HG03469 (cell line): Measurements from ENCODE around the gene MTERF2.

Source experiments
- ATAC-seq: cut with Tn5 transposase; IDR thresholded peaks from one replicate; pipeline ENCODE4 v1.9.1; 2021; ENCODE audit warnings: mild to moderate bottlenecking, moderate library complexity, moderate number of reproducible peaks; ENCODE audit not compliant: unreplicated experiment

MTERF2 gene

DNA sequence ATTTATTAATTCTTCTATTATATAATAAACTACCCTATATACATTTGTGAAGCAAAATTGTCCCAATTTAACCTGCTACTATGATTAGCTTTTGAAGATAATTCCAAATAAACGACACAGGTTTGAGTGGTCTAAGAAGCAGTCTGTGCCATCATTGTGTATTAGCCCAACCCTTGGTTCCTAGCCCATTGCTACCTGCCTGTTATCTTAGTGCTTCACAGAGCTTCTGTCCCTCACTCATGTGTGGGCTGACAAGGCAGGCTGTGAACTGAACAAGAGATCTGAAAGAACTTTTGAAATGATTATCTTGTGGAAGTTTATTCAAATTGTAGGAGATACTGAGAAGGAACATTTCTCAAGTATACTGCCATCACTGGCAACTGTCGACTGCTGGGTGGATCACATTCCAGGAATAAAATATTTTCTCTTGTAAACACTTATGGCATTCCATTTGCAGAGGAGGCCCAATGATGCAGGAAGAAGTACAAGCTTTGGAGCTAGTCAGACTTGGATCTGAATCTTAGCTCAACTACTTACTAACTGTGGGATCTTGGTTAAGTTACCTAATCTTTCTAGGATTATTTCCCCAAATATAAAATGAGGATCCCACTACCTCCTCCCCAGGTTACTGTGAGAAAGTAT lies 7.8 kb upstream of the MTERF2 start:
- no peak for ATAC-seq

DNA sequence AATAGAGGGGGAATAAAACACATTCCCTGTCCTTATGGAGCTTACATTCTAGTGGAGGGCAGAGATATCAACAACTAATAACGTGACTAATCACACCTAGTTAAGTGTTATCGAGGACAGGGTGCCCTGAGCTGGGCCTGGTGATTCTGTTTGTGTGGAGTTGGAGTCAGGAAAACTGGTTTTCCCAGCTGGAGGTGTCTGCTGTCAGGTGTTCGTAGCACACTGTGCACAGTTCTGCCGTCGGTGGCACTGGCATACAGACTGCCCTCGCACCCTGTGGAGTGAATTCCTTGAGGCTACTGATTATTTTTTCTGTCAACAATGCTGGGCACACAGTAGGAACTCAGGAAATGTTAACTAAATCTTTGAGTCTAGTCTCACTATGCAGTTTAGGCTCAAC lies 900 bp upstream of the MTERF2 start:
- no peak for ATAC-seq

DNA sequence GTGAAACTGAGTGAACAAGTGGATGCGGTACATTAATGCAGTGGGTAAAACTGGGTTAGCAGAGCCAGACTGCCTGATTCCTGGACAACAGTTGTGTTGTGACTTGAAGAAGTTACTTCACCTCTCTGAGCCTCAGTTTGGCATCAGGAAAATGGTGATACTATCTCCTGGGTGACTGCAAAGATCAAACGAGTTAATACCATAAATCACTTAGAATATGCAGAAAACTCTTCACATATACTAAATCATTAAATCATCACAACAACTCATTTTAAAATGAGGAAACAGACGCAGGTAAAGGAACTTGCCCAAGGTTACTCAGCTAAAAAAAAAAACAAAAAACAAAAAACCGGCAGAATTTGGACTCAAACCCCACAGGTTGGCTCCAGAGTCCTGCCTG lies 811 bp downstream of the MTERF2 start:
- ATAC-seq: no peak

DNA sequence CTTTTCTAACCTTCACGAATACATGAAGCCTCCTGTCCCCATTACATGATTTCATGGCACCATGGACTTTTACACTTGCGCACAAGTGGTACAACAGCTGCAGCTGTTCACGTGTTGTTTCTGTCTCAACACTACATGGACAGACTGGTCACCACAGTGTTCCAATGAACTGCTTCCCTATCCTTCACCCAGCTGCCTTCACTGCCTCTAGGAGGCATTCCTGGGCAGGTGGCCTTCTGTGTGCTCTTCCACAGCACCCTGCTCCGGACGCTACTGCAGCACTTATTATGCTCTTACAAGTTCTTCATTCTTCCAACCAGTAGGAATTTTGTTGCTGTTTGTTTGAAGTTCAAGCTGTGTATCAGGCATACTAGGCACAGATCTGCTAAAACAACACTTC lies 1.5 kb downstream of the MTERF2 start:
- no peak for ATAC-seq

DNA sequence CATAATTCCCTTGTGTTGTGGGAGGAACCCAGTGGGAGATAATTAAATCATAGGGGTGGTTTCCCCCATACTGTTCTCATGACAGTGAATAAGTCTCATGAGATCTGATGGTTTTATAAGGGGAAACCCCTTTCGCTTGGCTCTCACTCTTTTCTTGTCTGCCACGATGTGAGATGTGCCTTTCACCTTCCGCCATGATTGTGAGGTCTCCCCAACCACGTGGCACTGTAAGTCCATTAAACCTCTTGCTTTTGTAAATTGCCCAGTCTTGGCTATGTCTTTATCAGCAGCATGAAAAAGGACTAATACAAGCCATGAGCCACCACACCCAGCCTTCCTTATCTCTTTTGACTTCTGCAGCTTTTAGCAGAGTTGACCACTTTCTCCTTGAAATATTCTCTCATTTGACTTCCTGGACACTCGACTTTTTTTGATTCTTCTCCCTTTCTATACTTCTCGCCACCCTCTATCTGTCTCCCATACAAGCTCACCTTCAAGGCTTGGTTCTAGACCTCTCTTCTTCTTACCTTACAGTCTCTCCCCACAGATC lies 2.3 kb downstream of the MTERF2 start:
- no peak for ATAC-seq

DNA sequence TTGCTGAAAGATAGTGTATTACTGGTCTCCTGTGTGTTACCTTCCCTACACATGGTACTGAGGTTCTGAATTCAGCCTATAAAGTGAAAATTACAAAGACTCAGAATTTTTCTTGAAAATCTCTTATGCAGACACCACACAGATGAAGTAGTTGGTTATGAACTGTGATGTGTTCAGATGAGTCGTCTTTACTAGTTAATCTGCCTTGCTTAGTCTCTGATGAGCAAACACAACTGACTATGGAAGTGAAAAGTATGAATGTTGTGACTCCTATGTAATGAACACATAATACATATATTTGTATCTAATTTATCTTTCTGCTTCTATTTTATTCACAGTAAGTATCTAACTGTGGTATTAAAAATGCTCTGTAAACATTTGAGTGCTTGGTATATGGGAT lies 4.7 kb downstream of the MTERF2 start:
- no peak for ATAC-seq

DNA sequence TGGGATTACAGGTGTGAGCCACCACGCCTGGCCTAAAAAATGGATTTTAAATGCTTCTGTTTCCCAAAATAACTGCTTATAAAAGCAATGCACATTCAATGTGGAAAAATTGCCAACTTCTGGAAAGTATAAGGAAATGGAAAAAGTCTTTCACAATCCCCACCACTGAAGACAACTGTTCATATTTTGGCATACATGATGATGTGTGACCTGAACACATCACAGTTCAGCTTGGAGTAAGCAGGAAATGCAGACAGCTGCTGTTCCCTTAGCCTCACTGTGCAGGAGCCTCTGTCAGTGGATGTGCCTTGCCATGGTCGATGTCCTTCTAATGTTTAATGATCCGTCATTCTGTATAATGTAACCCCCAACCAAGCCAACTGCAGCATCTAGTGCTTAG lies 5.2 kb downstream of the MTERF2 start:
- ATAC-seq: no peak

DNA sequence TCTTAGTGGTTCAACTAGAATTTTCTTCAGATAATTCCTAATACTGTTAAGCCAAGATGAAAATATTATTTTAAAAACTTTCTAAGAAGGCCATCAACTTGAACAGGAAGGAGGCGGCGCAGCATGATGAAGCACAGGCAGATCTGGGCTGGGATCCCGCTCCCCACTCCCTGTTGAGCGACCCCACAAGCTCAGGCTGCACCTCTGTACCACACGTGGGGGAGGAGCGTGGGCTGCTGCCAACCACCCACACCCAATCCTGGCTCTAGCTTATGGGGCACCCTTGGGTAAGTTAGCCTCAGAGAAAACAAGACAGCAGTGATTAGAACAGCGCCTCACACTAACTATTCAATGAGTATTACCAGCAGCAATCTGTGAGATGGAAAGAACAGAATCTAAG lies 6.0 kb downstream of the MTERF2 start:
- ATAC-seq: no peak

DNA sequence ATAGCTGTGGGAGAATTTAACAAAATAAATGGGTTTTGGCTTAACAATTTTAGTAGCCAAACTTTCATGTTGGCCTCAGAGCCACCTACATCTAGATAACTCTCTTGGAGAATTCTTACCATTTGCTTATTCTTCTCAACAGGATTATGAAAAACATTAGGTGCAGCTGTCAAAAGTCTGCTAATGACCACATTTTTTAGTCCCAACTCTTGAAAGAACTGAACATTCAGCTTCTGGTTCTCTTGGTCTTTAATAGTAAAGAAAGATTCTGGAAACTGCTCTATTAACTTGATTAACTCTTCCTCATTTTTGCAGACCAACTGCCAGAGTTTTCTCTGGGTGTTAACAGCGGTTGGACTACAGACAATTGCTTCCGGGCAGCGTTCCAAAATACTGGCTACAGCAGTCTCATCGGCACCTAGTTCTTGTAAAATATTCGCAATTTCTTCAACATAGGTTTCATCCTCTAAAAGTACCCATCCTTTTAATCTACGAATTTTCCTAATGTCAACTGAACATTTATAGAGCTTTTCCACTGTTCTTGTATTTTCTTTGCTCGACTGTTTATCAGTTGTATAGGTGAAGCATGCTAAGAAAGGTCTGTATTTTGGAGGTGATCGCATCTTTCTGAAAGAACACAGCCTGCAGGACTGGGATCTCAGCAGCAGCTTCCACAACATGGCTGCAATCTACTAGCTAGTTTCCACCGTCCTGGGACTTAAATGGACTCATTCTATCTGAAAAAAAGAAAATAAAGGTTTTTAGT lies 8.7 kb downstream of the MTERF2 start:
- no peak for ATAC-seq

DNA sequence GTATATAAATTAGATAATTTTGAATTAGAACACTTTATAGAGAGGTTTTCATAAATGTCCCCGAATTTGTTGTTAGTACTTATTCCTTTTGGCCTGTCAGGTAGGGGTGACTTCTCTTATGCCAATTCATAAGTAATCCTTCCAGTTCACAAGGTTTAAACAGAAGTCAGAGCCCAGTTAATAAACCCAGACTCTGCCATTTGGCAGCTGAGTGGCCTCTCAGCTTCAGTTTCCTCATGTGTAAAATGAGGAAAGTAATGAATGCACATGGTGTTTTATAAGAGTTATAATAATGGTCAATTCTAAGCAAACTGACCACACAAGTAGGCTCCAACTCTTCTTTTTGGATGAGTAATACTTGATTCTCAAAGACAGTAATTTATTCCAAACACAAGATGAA lies 10.3 kb downstream of the MTERF2 start:
- no peak for ATAC-seq

DNA sequence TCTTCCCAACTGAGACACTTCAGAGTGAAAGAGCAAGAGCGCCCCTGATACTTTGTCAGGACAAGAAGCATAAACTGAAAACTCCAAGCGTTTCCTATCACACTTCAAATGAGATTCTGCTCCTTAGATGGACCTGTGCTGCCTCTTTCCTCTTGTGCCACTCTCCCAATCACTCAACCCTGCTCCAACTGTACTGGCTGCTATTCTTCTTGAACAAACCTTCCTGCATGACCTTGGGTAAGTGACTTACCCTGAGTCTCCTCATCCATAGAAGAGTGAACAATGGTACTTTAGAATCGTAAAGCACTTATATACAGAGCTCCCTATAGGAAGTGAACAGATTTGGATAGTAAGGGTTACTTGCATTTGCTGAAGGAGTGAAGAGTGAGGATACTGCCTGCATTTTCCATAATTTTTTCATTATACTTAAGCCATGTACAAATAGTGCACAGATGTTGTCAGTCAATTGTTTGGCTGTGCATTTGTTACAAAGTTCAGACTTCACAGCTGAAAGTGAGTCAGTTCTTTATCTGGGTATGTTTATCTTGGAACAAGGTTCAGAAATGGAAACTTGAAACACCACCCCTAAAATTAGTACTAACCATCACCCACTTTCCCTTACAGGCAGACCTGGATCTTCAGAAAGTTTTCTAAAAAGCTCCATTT lies 10.8 kb downstream of the MTERF2 start:
- no peak for ATAC-seq

DNA sequence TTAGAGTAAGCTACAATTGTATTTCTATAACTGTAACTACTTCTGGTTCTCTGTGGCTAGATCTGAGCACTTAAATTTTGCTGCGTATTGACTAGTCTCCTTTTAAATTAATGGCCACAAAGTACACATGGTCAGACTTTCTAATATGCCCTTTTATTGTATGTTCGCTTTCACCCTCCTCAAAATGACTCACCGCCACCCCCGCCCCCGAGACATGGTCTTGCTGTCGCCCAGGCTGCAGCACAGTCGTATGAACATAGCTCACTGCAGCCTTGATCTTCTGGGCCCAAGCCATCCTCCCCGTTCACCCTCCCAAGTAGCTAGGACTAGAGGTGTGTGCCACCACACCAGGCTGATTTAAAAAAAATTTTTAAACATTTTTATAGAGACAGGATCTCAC lies 11.8 kb downstream of the MTERF2 start:
- no peak for ATAC-seq

DNA sequence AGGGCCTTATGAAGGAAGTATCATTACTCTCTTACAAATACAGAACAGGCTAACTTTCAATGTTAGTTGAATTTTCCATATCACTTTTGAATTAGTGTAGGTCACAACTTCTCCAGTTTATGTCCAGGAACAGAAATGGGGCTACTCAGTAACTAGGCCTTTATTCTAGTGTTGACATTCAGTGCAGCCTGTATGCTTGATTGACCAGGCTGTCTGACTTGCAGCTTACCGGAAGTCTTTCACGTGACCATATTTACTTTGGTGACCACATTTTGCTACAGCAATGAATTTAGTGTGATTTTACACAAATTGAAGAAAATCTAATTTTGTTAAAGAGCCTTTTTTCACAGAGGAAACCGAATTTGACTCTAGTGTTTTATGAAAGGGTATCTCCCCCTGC lies 12.4 kb downstream of the MTERF2 start:
- peak; percentile 76 for ATAC-seq

DNA sequence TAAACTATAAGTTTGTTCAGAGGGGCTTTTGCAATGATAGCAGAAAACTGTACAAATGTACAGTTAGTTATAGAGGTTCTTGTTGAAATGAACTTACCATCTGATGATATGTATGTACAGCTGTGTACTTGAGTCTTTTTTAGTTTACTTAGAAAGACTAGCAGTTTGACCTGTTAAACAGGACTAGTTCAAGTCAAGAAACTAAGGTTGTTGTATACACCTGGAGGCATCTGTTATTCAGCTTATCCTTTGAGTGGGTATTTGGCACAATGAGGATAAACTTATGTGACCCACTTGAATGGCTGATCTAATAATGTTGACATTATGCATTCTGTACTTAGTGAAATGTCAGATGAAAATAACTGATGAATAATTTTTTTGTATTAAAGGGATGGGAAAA lies 13.4 kb downstream of the MTERF2 start:
- ATAC-seq: no peak

DNA sequence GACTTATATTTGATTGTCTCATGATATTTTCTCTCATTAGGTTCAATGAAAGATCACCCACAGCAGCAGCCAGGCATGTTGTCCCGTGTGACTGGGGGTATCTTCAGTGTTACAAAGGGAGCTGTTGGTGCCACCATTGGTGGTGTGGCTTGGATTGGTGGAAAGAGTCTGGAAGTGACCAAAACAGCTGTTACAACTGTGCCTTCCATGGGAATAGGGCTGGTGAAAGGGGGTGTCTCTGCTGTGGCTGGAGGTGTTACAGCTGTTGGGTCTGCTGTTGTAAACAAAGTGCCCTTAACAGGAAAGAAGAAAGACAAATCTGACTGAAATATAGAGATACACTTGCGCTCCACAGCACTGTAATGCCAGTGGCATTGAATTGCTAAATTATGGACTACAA lies 15.9 kb downstream of the MTERF2 start:
- no peak for ATAC-seq

DNA sequence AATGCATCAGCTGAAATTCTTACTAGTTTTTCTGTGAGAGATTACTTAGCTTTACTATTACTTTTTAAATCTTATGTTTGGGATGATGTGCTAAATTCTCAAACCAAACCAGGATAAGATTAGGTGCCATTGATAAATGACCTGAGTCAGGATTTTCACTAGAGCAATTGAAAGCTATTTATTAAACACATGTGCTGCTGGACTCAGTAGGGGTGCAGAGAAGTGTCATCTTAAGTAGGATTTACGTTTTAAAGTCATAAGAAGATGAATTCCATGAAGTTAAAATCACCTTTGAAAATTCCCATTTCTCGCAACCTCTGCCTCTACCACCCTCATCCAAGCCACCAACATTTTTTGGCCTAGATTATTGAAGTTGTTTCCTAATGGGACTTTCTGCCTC lies 22.4 kb downstream of the MTERF2 start:
- ATAC-seq: no peak

DNA sequence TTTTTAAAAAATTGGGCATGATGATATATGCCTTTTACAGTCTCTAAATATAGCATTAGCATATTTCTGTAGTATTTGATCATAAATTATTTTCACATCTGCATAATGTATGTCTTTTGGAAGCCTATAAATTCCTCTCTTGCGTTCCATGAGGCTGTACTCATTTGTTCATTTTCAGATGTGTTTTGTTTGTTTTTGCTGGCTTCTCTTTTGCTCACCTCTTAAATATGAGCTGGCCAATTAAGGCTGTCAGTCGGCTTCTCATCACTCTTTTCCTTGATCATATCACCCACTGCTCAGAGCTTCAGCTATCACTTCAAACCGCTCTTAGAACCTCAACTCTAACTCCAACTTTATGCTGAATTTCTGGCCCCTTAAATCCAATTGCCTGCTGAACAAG lies 24.7 kb downstream of the MTERF2 start:
- no peak for ATAC-seq

DNA sequence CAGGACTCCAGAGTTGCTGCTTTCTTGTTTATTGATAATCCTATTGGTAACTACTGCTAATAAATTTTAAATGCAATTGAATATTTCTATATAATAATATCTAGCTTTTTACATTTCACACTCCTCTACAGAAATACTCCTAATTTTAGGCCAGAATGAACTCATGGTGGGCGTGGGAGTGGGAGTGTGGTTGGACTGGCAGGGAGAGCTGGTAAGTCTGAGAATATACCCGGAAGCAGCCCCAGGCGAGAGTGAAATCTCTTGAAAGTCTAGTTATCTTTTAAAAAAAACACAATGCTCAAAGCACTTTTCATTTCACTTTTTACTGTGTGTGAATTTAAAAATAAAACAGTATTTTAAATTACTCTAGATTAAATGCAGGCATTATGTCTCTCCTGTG lies 26.5 kb downstream of the MTERF2 start:
- ATAC-seq: no peak

DNA sequence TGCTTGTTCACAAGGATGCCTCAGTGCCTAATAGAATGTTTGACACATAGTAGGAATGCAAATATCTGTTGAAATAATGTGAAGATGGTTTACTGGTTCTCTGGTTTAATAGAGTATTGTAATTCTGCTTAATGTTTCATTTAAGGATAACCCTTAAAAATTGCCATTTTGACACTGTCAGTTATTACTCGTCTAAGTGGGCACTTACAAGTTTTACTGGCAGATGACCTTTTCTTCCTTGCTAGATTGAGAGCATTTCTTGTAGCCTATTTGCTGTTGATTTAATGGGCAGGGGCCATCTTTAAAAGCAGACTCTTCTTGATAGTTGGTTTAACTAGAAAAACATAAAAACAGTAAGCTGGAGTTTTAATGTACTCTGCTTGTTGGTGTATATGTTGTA lies 29.4 kb downstream of the MTERF2 start:
- no peak for ATAC-seq

DNA sequence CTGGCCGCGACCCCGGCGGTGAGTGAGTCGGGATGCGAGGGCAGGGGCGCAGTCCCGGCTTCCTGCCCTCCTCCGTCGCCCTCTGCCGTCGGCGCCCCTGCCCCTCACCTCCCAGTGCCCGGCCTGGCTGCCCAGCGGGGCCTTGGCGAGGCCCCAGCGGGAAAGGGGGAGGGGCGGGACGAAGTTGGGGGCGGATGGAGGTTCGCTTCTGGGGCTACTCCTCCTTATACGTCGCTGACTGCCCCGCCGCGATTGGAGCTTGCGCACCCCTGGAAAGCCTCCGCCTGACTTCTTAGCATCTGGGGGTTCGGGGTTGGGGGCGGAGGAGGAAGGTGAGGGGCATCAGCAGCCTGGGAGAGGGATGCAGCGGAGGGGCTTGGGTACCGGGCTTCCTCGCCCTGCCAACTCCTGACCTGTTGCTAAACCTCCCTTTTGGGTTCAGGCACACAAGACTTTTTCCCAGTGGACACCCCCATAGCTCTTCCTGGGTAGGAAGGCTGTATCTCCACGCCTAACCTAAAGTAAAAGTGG lies 30.8 kb downstream of the MTERF2 start:
- peak; percentile 14 for ATAC-seq

DNA sequence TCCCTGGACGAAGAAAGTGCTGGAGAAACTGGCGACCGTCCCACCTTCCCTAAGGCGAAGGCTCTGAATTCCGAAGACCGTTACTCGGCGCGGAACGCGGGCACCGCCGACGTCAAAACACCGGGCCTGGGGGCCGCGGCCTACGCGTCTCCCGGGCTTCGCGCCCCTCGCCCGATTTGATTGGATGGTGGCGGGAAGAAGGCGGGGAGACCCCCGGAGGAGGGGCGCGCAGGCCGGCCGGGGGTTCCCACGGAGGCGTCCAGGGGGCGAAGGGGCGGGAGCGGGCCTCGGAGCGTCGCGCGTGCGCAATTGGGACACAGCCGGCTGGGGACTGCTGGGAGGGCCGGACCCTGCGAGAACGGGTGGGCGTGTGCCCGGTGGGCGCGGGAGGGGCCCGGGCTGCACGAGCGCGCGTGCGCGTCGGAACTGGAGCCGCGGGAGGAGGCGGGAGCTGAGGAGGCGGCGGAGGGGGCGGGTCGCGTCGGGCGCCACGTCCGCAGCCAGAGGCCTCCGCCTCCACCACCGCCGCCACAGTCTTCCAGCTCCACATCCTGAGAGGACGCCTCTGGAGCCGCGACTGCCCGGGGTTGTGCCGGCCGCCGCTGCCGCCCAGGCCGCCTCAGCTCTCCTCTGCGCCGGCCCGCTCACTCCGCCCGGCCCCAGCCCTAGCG lies 31.4 kb downstream of the MTERF2 start, which contains the start of gene TMEM263:
Gene TMEM263 (plus strand): TSS at position 531 of the 671 bp plus-strand sequence. CDS start 11,210 bp downstream, outside the sequence.
- ATAC-seq: peak; percentile 48
